ENCODE results near the gene PTPRG. TPM values are rescaled to one million over a fixed set of nuclear protein-coding genes. Genes with fewer than 3 reads are reported as not detected.

PTPRG gene
- total RNA-seq, 1 experiment from 2014 or later = 32.1 TPM

- RAD21 ChIA-PET (ENCODE audit: low non-redundant PET in 1 of 2, low total read pairs in 2 of 2, uncharacterized antibody in 2 of 2, unreplicated experiment in 2 of 2) = no interaction called here
Observed at GRCh38 chr3:62241279-62241678, 679.9 kb downstream of the PTPRG start.

More at GRCh38 chr3:62241279-62241678, 679.9 kb downstream of the PTPRG start:
- TF ChIP-seq SP1 (IDR thresholded peaks at IDR 0.05; ENCODE audit: low read depth) (no peak), SIN3A (IDR thresholded peaks at IDR 0.05; ENCODE audit: low read depth) (no peak), EZH2 (IDR thresholded peaks at IDR 0.05) (no peak), POLR2AphosphoS5 (IDR thresholded peaks at IDR 0.05; ENCODE audit: low read depth, low read length) (no peak), ATF3 (IDR thresholded peaks at IDR 0.05) (no peak), CTCF (IDR thresholded peaks at IDR 0.05 in 2 of 3, conservative IDR thresholded peaks at IDR 0.05 in 1 of 3; ENCODE audit: borderline replicate concordance in 1 of 3, insufficient read depth in 1 of 3, low read depth in 2 of 3, low read length in 2 of 3) (no peak), SRF (IDR thresholded peaks at IDR 0.05; ENCODE audit: low read depth) (no peak), EGR1 (IDR thresholded peaks at IDR 0.05; ENCODE audit: low read depth) (no peak)
- no TSS peak for BruUV-seq (replicated peaks)
- no peak overlapping the region for H3K9ac ChIP-seq (ENCODE audit: low read length)
- ATAC-seq (no peak), DNase-seq (ENCODE audit: low read depth, low spot score) (no peak)
- CTCF ChIA-PET = no interaction called here
- intact Hi-C loops (cut with micrococcal nuclease) = no loop called here
- POLR2A ChIA-PET = no interaction called here
- no peak overlapping the region for H3K4me3 ChIP-seq (replicated peaks in 1 of 2; ENCODE audit: low read depth in 1 of 2, low read length in 2 of 2)
- H3K9me3 ChIP-seq (ENCODE audit: control insufficient read depth in 1 of 2, insufficient read depth in 1 of 2, low read depth in 1 of 2, low read length in 2 of 2) = no peaks in the 10 kb centered on the region
- H3K4me2 ChIP-seq (ENCODE audit: low read length) = no peak overlapping the region
- no peaks in the 10 kb centered on the region for H4K20me1 ChIP-seq (ENCODE audit: insufficient read depth)
- no peaks in the 10 kb centered on the region for H3K4me1 ChIP-seq (ENCODE audit: control insufficient read depth in 1 of 2, insufficient read depth in 2 of 2, low read length in 2 of 2)
- H3K36me3 ChIP-seq (ENCODE audit: control insufficient read depth in 1 of 2, insufficient read depth in 2 of 2, low read length in 2 of 2) = no peaks in the 10 kb centered on the region
- no peaks in the 10 kb centered on the region for H3K9me2 ChIP-seq (ENCODE audit: insufficient read depth)
- no peaks in the 10 kb centered on the region for H3K27me3 ChIP-seq (ENCODE audit: insufficient read depth, low read length)
- no peaks in the 10 kb centered on the region for H3K79me2 ChIP-seq (ENCODE audit: insufficient read depth, low read length)
- no peak overlapping the region for H2AFZ ChIP-seq (ENCODE audit: low read depth, low read length, poor library complexity, severe bottlenecking)
- no peak overlapping the region for H3K27ac ChIP-seq (ENCODE audit: low read depth, low read length)
